ENCODE measurements around the gene RAB7A. TPM values are rescaled to one million over a fixed set of nuclear protein-coding genes. Genes with fewer than 3 reads are reported as not detected.

Gene RAB7A
- total RNA-seq, 1 experiment from 2014 or later: 155 TPM

- H4K20me1 ChIP-seq (ENCODE audit: control insufficient read depth, insufficient read depth, insufficient read length): no peaks in the 10 kb centered on the region
- H3K56ac ChIP-seq (ENCODE audit: insufficient read length, low read depth, low read length): no peak overlapping the region
- H4K91ac ChIP-seq (ENCODE audit: insufficient read length, low read depth, low read length): no peak overlapping the region
- H3K4ac ChIP-seq (ENCODE audit: low read depth, low read length): no peak overlapping the region
- no peak overlapping the region for H3K9ac ChIP-seq (ENCODE audit: extremely low read depth, insufficient read length, low read length)
- H3K23me2 ChIP-seq (ENCODE audit: insufficient read length, low read depth, low read length, poor library complexity, severe bottlenecking): no peaks in the 10 kb centered on the region
- WGBS (ENCODE audit: extremely low coverage, insufficient read length, low lambda C conversion rate): no CpG with 5 or more reads among the region's 4 CpGs
- H3K27me3 Mint-ChIP-seq (ENCODE audit: low read depth): no peaks in the 10 kb centered on the region
- peak overlapping the region in 1 of 3 experiments; percentile 21; a peak in 2 of 7 replicates for H3K27ac Mint-ChIP-seq
- no peak for TF ChIP-seq CTCF (conservative IDR thresholded peaks at IDR 0.05)
- no peak overlapping the region for H2BK15ac ChIP-seq (ENCODE audit: low read depth, low read length)
- H3K79me1 ChIP-seq (ENCODE audit: insufficient read depth, low read depth, low read length, poor library complexity, severe bottlenecking): peaks cover 2% of the 10 kb centered on the region
- no peak overlapping the region for H3K4me3 Mint-ChIP-seq
- H3K79me2 ChIP-seq (ENCODE audit: insufficient read depth, low read length): no peaks in the 10 kb centered on the region
- H3K36me3 Mint-ChIP-seq (ENCODE audit: insufficient read depth in 1 of 3, low read depth in 3 of 3): peaks cover 30 to 63% (median 54%) of the 10 kb centered on the region in 3 experiments; a peak in 6 of 7 replicates
- no peak overlapping the region for H2BK20ac ChIP-seq (ENCODE audit: low read depth, low read length, poor library complexity, severe bottlenecking)
- no peak overlapping the region for H2BK120ac ChIP-seq (ENCODE audit: low read depth, low read length, poor library complexity, severe bottlenecking)
- H2AK5ac ChIP-seq (ENCODE audit: insufficient read length, low read length): no peak overlapping the region
- no peak overlapping the region for H2BK12ac ChIP-seq (ENCODE audit: insufficient read length, low read depth, low read length)
- H3K14ac ChIP-seq (ENCODE audit: insufficient read depth, low read length): no peak overlapping the region
- no peak overlapping the region for H3K27ac ChIP-seq (ENCODE audit: insufficient read length, low read depth, low read length)
- no peak overlapping the region for H2BK5ac ChIP-seq (ENCODE audit: insufficient read length, low read length)
- no peak for DNase-seq
- H3K9me3 Mint-ChIP-seq: no peaks in the 10 kb centered on the region
- H3K27me3 ChIP-seq (ENCODE audit: insufficient read depth, low read length): no peaks in the 10 kb centered on the region
- H3K4me1 Mint-ChIP-seq: peaks cover 13 to 20% of the 10 kb centered on the region in 2 experiments
- H3T11ph ChIP-seq (ENCODE audit: low read length): no peak overlapping the region
- no peak overlapping the region for H2AFZ ChIP-seq (ENCODE audit: low read length)
- H3K4me1 ChIP-seq (ENCODE audit: insufficient read depth, low read length): no peaks in the 10 kb centered on the region
- no peak overlapping the region for H3K4me2 ChIP-seq (ENCODE audit: insufficient read depth, insufficient read length, low read length)
- no peak overlapping the region for H3K23ac ChIP-seq (ENCODE audit: insufficient read length, low read depth, low read length)
- no peak overlapping the region for H4K8ac ChIP-seq (replicated peaks; ENCODE audit: insufficient read length, low read depth, low read length)
- H3K9me3 ChIP-seq (ENCODE audit: control insufficient read depth, low read depth, low read length): no peaks in the 10 kb centered on the region
- no peak overlapping the region for H4K5ac ChIP-seq (ENCODE audit: insufficient read length, low read depth, low read length)
- H3K18ac ChIP-seq (ENCODE audit: insufficient read length, low read depth, low read length): no peak overlapping the region
These were observed 79.8 kb downstream of the RAB7A start for GRCh38 chr3:128805772-128806171.

Measured in H9 (cell line).